Measurements from ENCODE around the gene ATPAF1.
"Not testable (repeated sequence)": the region's sequence is repeated elsewhere in the genome, so short reads cannot be mapped to it uniquely, and the experiment has no call there.

ATPAF1 gene

GRCh38 chr1:46672696-46673095 lies 4.5 kb upstream of the ATPAF1 start:
- DNase-seq (ENCODE audit: low spot score) = no peak
- H3K4me3 Mint-ChIP-seq = no peak overlapping the region
- H3K36me3 Mint-ChIP-seq (ENCODE audit: low read depth) = peaks cover 28% of the 10 kb centered on the region
- H3K4me1 Mint-ChIP-seq (ENCODE audit: low read depth) = peaks cover 34% of the 10 kb centered on the region
- H3K9me3 Mint-ChIP-seq = no peaks in the 10 kb centered on the region
- H3K27ac Mint-ChIP-seq = no peak overlapping the region
- no peaks in the 10 kb centered on the region for H3K27me3 Mint-ChIP-seq (ENCODE audit: low read depth)

- peaks cover 34% of the 10 kb centered on the region for H3K4me1 Mint-ChIP-seq (ENCODE audit: low read depth)
- DNase-seq (ENCODE audit: low spot score) = no peak
- H3K9me3 Mint-ChIP-seq = no peaks in the 10 kb centered on the region
- H3K36me3 Mint-ChIP-seq (ENCODE audit: low read depth) = peaks cover 19% of the 10 kb centered on the region
- H3K4me3 Mint-ChIP-seq = no peak within 1 kb of the TSS
- no peaks in the 10 kb centered on the region for H3K27me3 Mint-ChIP-seq (ENCODE audit: low read depth)
- H3K27ac Mint-ChIP-seq = no peak within 1 kb of the TSS
Observed at GRCh38 chr1:46671554-46671953, 3.4 kb upstream of the ATPAF1 start, which contains the start of gene TEX38. TSS of gene TEX38 (plus strand) at chr1:46671854. CDS start at chr1:46671935, 81 bp downstream.

- Mint-ChIP-seq H3K27ac (no peak overlapping the region), H3K27me3 (ENCODE audit: low read depth) (no peaks in the 10 kb centered on the region), H3K4me1 (ENCODE audit: low read depth) (peaks cover 25% of the 10 kb centered on the region), H3K4me3 (no peak overlapping the region), H3K9me3 (no peaks in the 10 kb centered on the region), H3K36me3 (ENCODE audit: low read depth) (peaks cover 12% of the 10 kb centered on the region)
- no peak for DNase-seq (ENCODE audit: low spot score)
Observed at GRCh38 chr1:46670134-46670533, 2.0 kb upstream of the ATPAF1 start.

GRCh38 chr1:46665983-46666382 lies 2.2 kb downstream of the ATPAF1 start:
- H3K36me3 Mint-ChIP-seq (ENCODE audit: low read depth) = peaks cover 21% of the 10 kb centered on the region
- H3K4me3 Mint-ChIP-seq = no peak overlapping the region
- H3K4me1 Mint-ChIP-seq (ENCODE audit: low read depth) = peaks cover 15% of the 10 kb centered on the region
- no peaks in the 10 kb centered on the region for H3K9me3 Mint-ChIP-seq
- no peak overlapping the region for H3K27ac Mint-ChIP-seq
- no peaks in the 10 kb centered on the region for H3K27me3 Mint-ChIP-seq (ENCODE audit: low read depth)
- no peak for DNase-seq (ENCODE audit: low spot score)

GRCh38 chr1:46662919-46663318 lies 5.2 kb downstream of the ATPAF1 start:
- DNase-seq (ENCODE audit: low spot score); H3K4me3 Mint-ChIP-seq; H3K27ac Mint-ChIP-seq; H3K9me3 Mint-ChIP-seq; H3K27me3 Mint-ChIP-seq (ENCODE audit: low read depth): not testable (repeated sequence)
- Mint-ChIP-seq H3K4me1 (ENCODE audit: low read depth) (peaks cover 29% of the 10 kb centered on the region), H3K36me3 (ENCODE audit: low read depth) (peaks cover 24% of the 10 kb centered on the region)

GRCh38 chr1:46660116-46660515 lies 8.0 kb downstream of the ATPAF1 start:
- H3K36me3 Mint-ChIP-seq (ENCODE audit: low read depth) = peaks cover 37% of the 10 kb centered on the region

GRCh38 chr1:46659307-46659870 lies 8.8 kb downstream of the ATPAF1 start:
- H3K27me3 Mint-ChIP-seq (ENCODE audit: low read depth) = no peaks in the 10 kb centered on the region
- DNase-seq (ENCODE audit: low spot score) = no peak
- H3K27ac Mint-ChIP-seq = no peak overlapping the region
- H3K9me3 Mint-ChIP-seq = peaks cover 5% of the 10 kb centered on the region
- H3K4me1 Mint-ChIP-seq (ENCODE audit: low read depth) = peaks cover 13% of the 10 kb centered on the region
- H3K4me3 Mint-ChIP-seq = no peak overlapping the region
- H3K36me3 Mint-ChIP-seq (ENCODE audit: low read depth) = peaks cover 36% of the 10 kb centered on the region

More at GRCh38 chr1:46660116-46660515, 8.0 kb downstream of the ATPAF1 start:
- not testable (repeated sequence) for H3K4me3 Mint-ChIP-seq; DNase-seq (ENCODE audit: low spot score); H3K9me3 Mint-ChIP-seq; H3K27me3 Mint-ChIP-seq (ENCODE audit: low read depth)
- Mint-ChIP-seq H3K4me1 (ENCODE audit: low read depth) (peaks cover 15% of the 10 kb centered on the region), H3K27ac (peak overlapping the region; percentile 26)

GRCh38 chr1:46657775-46658174 lies 10.4 kb downstream of the ATPAF1 start:
- H3K27ac Mint-ChIP-seq = no peak overlapping the region
- peaks cover 5% of the 10 kb centered on the region for H3K9me3 Mint-ChIP-seq
- peaks cover 38% of the 10 kb centered on the region for H3K36me3 Mint-ChIP-seq (ENCODE audit: low read depth)

GRCh38 chr1:46656643-46657042 lies 11.5 kb downstream of the ATPAF1 start:
- peaks cover 34% of the 10 kb centered on the region for H3K4me1 Mint-ChIP-seq (ENCODE audit: low read depth)

More at GRCh38 chr1:46657775-46658174, 10.4 kb downstream of the ATPAF1 start:
- Mint-ChIP-seq H3K27me3 (ENCODE audit: low read depth) (no peaks in the 10 kb centered on the region), H3K4me3 (no peak overlapping the region), H3K4me1 (ENCODE audit: low read depth) (peaks cover 27% of the 10 kb centered on the region)
- DNase-seq (ENCODE audit: low spot score) = no peak

GRCh38 chr1:46655848-46656247 lies 12.3 kb downstream of the ATPAF1 start:
- no peak overlapping the region for H3K4me3 Mint-ChIP-seq
- no peak for DNase-seq (ENCODE audit: low spot score)
- H3K27me3 Mint-ChIP-seq (ENCODE audit: low read depth) = no peaks in the 10 kb centered on the region
- H3K4me1 Mint-ChIP-seq (ENCODE audit: low read depth) = peaks cover 33% of the 10 kb centered on the region
- peaks cover 5% of the 10 kb centered on the region for H3K9me3 Mint-ChIP-seq
- H3K27ac Mint-ChIP-seq = no peak overlapping the region
- peaks cover 50% of the 10 kb centered on the region for H3K36me3 Mint-ChIP-seq (ENCODE audit: low read depth)

More at GRCh38 chr1:46656643-46657042, 11.5 kb downstream of the ATPAF1 start:
- H3K36me3 Mint-ChIP-seq (ENCODE audit: low read depth) = peaks cover 46% of the 10 kb centered on the region
- no peak overlapping the region for H3K27ac Mint-ChIP-seq
- no peak overlapping the region for H3K4me3 Mint-ChIP-seq
- H3K9me3 Mint-ChIP-seq = peaks cover 5% of the 10 kb centered on the region
- DNase-seq (ENCODE audit: low spot score) = no peak
- H3K27me3 Mint-ChIP-seq (ENCODE audit: low read depth) = no peaks in the 10 kb centered on the region

GRCh38 chr1:46654698-46655097 lies 13.5 kb downstream of the ATPAF1 start:
- Mint-ChIP-seq H3K36me3 (ENCODE audit: low read depth) (peaks cover 59% of the 10 kb centered on the region), H3K4me1 (ENCODE audit: low read depth) (peaks cover 23% of the 10 kb centered on the region)
- H3K27ac Mint-ChIP-seq = not testable (repeated sequence)

GRCh38 chr1:46654012-46654411 lies 14.2 kb downstream of the ATPAF1 start:
- Mint-ChIP-seq H3K36me3 (ENCODE audit: low read depth) (peaks cover 64% of the 10 kb centered on the region), H3K4me3 (no peak overlapping the region), H3K4me1 (ENCODE audit: low read depth) (peaks cover 21% of the 10 kb centered on the region), H3K9me3 (peaks cover 23% of the 10 kb centered on the region), H3K27me3 (ENCODE audit: low read depth) (no peaks in the 10 kb centered on the region), H3K27ac (no peak overlapping the region)
- DNase-seq (ENCODE audit: low spot score) = no peak

More at GRCh38 chr1:46654698-46655097, 13.5 kb downstream of the ATPAF1 start:
- H3K4me3 Mint-ChIP-seq; DNase-seq (ENCODE audit: low spot score); H3K27me3 Mint-ChIP-seq (ENCODE audit: low read depth): not testable (repeated sequence)
- peaks cover 16% of the 10 kb centered on the region for H3K9me3 Mint-ChIP-seq

- H3K36me3 Mint-ChIP-seq (ENCODE audit: low read depth) = peaks cover 68% of the 10 kb centered on the region
- no peak for DNase-seq (ENCODE audit: low spot score)
- H3K27me3 Mint-ChIP-seq (ENCODE audit: low read depth) = no peaks in the 10 kb centered on the region
- H3K9me3 Mint-ChIP-seq = peaks cover 23% of the 10 kb centered on the region
- H3K4me1 Mint-ChIP-seq (ENCODE audit: low read depth) = peaks cover 21% of the 10 kb centered on the region
- H3K27ac Mint-ChIP-seq = peak overlapping the region; percentile 57
- H3K4me3 Mint-ChIP-seq = no peak overlapping the region
Observed at GRCh38 chr1:46653405-46653958, 14.7 kb downstream of the ATPAF1 start.

- Mint-ChIP-seq H3K4me1 (ENCODE audit: low read depth) (peaks cover 21% of the 10 kb centered on the region), H3K9me3 (peaks cover 25% of the 10 kb centered on the region), H3K36me3 (ENCODE audit: low read depth) (peaks cover 69% of the 10 kb centered on the region), H3K27me3 (ENCODE audit: low read depth) (no peaks in the 10 kb centered on the region), H3K4me3 (peak overlapping the region; percentile 13), H3K27ac (peak overlapping the region; percentile 75)
- DNase-seq (ENCODE audit: low spot score) = no peak
Observed at GRCh38 chr1:46652321-46653100, 15.7 kb downstream of the ATPAF1 start.

Measured in T-helper 2 cell treated with Interferon-gamma antibody and Interleukin-4, amounts not matched to agents 5 μg/mL and 100 μg/mL, for 36 hours (primary cell).